ENCODE measurements around the gene TNNI2.

DNA sequence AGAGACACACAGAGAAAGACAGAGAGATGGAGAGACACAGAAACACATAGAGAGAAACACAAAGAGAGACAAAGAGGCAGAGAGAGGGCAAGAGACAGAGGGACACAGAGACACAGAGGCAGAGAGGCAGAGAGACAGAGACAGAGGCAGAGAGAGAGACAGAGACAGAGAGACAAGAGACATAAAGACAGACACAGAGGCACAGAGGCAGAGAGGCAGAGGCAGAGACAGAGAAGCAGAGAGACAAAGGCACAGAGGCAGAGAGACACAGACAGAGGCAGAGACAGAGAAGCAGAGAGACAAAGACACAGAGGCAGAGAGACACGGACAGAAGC lies 6.3 kb downstream of the TNNI2 start:
- TF ChIP-seq, protein P1, sequence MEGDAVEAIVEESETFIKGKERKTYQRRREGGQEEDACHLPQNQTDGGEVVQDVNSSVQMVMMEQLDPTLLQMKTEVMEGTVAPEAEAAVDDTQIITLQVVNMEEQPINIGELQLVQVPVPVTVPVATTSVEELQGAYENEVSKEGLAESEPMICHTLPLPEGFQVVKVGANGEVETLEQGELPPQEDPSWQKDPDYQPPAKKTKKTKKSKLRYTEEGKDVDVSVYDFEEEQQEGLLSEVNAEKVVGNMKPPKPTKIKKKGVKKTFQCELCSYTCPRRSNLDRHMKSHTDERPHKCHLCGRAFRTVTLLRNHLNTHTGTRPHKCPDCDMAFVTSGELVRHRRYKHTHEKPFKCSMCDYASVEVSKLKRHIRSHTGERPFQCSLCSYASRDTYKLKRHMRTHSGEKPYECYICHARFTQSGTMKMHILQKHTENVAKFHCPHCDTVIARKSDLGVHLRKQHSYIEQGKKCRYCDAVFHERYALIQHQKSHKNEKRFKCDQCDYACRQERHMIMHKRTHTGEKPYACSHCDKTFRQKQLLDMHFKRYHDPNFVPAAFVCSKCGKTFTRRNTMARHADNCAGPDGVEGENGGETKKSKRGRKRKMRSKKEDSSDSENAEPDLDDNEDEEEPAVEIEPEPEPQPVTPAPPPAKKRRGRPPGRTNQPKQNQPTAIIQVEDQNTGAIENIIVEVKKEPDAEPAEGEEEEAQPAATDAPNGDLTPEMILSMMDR (IDR thresholded peaks at IDR 0.05), result no peak
- TF ChIP-seq POLR2A (IDR thresholded peaks at IDR 0.05), result no peak

Data from heart left ventricle (tissue), 13 donors.